GM19025 (cell line): ENCODE results near the gene RNASEL.
"Not testable (repeated sequence)": the region's sequence is repeated elsewhere in the genome, so short reads cannot be mapped to it uniquely, and the experiment has no call there.

Source experiments
- ATAC-seq: cut with Tn5 transposase; IDR thresholded peaks from one replicate; pipeline ENCODE4 v1.9.1; 2021; ENCODE audit warnings: mild to moderate bottlenecking, low read depth, moderate library complexity; ENCODE audit not compliant: unreplicated experiment

Gene RNASEL

DNA sequence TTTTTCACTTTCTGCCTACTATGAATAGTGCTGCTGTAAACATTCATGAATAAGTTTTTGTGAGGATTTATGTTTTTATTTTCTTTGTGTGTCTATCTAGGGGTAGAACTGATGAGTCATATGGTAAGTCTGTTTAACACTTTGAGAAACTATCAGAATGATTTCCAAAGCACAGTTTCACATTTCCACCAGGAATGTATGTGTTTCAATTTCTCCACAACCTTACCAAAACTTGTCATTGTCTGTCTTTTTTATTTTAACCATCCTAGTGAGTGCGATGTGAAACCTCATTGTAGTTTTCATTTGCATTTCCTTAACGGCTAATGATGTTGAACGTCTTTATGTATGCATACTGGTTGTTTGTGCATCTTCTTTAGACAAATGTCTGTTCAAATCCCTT, 23.5 kb downstream of the RNASEL start:
- ATAC-seq, result no peak

DNA sequence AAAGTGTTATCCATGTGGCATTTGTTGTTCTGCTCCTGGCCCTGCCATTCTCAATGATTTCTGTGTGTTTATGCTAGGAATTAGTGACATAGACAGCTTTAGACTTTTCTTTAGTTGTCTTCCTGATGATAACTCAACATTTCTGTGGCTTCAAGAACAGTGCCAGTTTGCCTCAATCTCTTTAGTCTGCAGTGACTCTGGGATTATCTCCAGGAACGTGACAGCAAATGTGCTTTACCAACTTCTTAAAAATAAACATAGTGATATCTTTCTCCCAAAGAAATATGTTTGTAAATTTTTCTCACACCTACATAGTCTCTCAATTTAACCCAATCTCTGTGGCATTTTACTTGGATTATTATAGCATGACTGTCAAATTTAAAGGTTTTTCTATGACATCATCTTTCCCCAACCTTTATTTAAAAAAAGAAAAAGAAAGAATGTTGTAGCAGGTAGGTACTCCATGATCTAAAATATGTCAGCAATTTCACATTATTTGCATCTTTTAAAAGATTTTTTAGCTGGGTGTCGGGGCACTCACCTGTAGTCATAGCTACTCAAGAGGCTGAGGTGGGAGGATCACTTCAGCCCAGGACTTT, 24.6 kb downstream of the RNASEL start:
- ATAC-seq, result no peak

DNA sequence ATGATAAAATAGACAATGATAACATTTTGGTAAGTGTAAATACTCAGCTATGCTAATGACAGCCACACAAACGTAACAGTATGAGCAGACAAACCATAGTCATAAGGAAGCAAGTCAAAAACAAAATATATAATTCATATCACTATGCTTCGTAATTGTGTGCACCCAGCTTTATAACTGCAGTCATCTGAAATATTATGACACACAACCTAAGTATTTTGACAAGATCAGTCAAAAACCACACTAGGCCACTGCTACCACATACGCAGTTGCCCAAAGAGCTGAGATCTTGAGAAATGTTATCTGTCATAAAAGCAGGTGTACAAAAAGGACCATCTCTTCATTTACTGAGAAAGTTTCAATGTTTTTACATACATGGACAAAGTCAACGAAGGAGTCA, 26.0 kb downstream of the RNASEL start:
- no peak for ATAC-seq

DNA sequence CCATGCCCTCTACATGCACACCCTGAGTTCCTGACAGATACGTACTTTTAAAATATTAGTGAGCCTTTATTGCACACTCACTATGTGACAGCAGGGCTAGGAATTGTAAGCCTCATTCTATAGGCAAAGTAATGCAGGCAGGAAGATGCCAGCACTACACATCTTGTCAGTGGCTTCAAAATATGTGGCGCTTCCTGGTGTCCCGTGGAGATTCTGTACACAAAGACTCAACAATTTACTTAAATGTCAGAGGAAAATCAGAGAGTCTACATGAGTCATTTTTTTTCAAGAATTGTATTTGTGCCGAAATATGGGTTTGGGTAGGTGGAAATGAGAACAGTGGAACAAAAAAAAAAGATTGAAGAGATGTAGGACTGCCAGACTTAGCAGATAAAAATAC, 27.6 kb downstream of the RNASEL start:
- no peak for ATAC-seq

DNA sequence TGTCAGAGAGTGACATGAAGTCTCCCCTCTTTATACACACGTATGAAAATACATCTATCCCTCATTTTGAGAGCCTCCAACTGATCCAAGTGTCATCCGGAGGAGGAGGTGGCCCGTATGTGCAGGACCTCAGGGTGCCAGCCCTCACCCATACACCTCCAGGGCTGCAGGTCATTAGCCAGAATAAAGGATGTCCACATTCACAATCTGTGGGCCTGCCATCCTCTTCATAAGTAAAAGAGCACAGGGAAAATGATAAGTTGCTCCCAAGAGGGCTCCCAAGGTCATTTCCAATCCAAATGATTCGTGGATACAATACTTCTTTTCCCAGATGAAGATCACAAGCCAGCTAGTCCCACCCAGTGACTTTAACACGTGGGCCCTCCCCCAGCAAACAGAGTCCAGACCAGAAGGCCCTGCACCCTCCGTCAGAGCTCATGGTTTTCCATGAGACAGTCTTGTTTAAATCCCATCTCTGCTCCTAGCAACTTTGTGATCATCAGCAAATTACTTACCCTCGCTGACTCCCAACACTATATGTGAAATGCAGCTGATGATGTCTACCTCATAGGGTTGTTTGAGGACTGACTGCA, 28.6 kb downstream of the RNASEL start:
- ATAC-seq, result no peak

DNA sequence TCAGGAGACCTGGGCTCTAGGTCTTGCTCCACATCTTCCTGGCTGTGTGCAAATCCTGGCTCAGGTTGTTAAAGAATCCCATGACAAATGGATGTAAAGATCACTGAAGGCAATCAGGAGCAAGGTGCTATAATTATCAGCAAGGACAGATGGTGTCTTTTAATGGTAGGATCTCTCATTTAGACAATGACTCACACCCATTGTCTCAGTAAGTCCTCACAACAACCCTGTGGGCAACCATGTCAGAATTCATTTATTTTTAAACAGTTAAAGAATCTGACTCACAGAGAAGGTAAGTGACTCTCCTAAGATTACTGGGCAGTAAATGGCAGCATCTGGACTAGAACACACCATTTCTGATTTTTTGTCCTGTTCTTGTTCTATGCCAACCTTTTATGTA, 32.8 kb downstream of the RNASEL start:
- ATAC-seq, result no peak

DNA sequence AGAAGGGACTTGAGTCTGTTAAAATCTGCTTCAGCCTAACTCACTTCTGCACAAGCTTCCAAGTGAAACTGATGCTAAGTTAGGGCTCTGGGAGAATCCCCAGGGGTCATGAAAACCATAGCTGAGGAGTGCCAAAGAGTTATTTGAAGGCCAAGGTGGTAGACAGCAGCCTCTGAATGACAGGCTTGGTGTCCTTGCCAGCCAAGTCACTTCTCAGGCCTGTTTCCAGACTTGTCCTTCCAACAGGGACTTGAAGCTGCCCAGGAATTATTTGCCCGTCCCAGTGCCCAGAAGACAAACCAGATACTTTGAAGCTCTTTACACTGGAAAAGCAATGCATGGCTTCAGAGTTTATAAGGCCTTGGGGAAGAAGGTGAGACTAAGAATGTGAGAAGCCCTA, 33.6 kb downstream of the RNASEL start:
- ATAC-seq, result no peak

DNA sequence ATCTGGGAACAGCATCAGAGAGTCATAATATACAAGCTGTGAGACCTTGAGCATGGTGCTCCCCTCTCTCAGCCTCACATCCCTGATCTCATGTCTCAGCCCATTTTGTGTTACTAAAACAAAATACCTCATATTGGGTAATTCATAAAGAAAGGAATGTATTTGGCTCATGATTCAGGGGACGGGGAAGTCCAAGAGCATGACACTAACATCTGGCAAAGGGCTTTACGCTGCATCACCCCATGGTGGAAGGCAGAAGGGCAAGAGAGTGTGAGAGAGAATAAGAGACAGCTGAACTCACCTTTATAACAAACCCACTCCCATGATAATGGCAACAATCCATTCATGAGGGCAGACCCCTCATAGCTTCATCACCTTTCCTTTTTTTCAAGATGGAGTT, 36.5 kb downstream of the RNASEL start:
- ATAC-seq, result no peak

DNA sequence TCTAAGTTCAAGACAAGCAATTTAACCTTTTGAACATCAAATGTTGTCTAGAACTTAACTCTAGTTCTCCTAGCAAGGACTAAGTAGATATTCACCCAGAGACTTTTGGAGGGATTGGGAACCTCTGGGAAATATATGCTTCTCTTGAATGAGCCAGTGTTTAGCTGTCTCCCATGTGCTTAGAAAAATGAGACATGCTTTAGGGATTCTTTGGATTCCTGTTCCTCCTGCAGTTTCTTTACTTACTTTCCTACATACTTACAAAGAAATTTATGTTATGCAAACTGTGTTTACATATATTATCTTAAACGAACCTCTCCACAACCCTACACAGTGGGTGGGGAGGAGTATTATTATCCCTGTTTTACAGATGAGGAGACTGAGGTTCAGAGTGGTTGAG, 39.2 kb downstream of the RNASEL start:
- no peak for ATAC-seq

DNA sequence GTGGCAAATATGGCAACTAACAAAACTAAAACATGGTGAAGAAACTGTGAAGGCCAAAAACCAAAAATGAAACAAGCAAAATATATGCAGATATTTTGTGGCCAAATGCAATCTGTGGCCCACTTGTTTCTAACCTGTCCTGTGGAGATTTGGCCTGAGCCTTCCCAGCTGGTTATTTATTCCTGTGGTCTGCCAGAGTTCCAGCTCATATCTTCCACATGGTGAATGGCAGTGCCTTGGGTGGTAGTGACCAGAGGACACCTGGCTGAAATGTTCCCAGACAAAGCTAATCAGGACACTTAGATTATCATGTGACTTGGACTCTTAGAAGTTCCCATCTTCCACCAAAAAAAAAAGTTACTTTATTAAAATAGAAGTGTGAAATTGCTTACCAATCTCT, 39.7 kb downstream of the RNASEL start:
- ATAC-seq, result no peak

DNA sequence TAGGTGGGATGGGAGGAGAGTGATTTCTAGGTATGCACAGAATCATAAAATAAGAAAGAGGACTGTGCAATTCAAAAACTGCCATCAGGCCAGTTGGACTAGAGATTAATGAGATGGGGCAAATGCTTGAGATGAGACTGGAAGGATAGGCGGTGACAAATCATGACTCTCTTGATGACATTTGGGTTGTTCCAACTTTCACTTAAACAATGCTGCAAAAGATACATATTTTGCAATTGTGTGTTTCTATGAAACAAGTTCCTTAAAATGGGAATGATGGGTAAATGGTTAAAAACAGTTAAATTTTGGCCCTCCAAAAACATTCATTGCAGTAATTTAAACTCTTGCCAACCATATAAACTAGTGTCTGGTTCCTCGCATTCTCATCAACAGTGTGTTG, 55.2 kb downstream of the RNASEL start:
- no peak for ATAC-seq

DNA sequence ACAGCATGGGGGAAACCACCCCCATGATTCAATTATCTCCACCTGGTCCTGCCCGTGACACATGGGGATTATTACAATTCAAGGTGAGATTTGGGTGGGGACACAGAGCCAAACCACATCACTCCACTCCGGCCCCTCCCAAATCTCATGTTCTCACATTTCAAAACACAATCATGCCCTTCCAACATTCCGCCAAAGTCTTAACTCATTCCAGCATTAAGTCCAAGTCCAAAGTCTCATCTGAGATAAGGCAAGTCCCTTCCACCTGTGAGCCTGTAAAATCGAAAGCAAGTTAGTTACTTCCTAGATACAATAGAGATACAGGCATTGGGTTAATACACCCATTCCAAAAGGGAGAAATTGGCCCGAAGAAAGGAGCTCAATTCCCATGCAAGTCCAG, 60.9 kb downstream of the RNASEL start:
- ATAC-seq, result not testable (repeated sequence)

DNA sequence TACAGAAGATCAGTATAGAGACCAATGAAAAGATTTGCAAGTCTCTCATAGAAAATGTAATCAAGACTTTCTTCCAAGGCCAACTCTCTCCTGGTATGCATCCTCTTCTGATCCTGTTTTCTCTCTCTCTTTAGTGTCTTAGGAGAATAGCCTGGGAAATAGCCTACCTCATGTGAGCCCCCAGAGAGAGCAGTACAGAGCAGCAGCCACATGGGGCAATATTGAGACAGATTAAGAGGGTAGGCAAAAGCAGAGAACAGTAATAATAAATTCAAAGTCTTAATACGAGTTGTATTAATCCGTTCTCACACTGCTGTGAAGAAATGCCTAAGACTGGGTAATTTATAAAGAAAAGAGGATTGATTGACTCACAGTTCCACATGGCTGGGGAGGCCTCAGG, 61.4 kb downstream of the RNASEL start:
- no peak for ATAC-seq

DNA sequence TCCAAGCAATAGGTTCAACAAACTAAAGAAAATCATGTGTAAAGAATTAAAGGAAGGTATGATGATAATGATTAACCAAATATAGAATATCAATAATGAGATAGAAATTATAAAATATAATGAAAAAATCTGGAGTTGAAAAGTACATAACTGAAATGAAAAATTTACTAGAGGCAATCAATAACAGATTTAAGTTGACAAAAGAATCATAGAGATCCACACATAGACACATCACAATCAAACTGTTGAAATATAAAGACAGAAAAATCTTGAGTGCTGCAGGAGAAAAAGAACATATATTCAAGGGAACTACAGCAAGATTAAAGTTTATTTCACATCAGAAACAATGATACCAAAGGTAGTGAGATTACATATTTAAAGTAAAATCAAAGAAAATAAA, 63.7 kb downstream of the RNASEL start:
- no peak for ATAC-seq
